ENCODE results near the gene CLDN5.

Gene CLDN5

DNA sequence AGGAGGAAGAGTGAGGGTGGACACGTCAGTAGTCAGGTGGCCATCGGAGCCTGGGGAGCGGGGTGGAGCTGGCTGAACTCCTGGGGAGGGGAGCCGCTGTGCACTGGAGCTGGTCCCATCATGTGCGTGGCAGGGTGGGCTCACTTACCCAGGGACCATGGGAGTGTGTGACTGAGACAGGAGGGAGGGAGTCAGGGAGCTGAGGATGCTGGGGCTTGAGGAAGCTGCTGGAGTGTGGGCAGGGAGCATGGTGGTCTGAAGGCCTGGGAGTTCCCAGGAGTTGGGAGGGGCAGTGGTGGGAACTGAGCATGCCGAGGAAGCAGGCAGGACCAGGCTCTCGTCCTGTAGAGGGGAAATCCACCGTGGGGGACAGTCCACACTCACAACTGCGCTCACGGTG, 18.0 kb downstream of the CLDN5 start:
- Histone ChIP-seq H3K4me3 (ENCODE audit: low read length) (no peak overlapping the region), H3K9ac (ENCODE audit: low read length) (no peak overlapping the region), H3K9me3 (ENCODE audit: control insufficient read depth, low read length) (no peaks in the 10 kb centered on the region), H3K36me3 (ENCODE audit: control insufficient read depth, insufficient read depth, low read length) (no peaks in the 10 kb centered on the region), H3K27me3 (ENCODE audit: control insufficient read depth, insufficient read depth, low read length) (no peaks in the 10 kb centered on the region), H3K4me1 (ENCODE audit: control insufficient read depth, insufficient read depth, low read length) (no peaks in the 10 kb centered on the region)

DNA sequence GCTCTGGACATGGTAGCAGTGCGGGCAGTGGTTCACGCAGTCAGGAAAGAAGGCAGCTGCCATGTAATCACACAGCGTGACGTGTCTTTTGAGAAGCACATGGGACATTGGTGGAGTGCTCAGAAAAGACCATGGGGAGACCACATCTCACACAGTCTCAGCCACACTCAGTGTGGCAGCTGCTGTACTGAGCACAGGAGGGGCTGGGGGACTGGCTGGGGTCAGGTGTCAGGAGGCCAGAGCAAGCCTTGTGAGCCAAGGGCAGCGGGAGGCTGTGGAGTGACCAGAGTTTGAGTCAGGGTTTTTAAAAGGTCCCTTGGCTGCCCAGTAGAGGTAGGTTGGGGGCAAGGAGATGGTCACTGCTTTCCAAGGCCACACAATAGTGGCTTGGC, 18.5 kb downstream of the CLDN5 start:
- no peaks in the 10 kb centered on the region for H3K27me3 ChIP-seq (ENCODE audit: control insufficient read depth, insufficient read depth, low read length)
- H3K4me3 ChIP-seq (ENCODE audit: low read length), result no peak overlapping the region
- H3K4me1 ChIP-seq (ENCODE audit: control insufficient read depth, insufficient read depth, low read length), result no peaks in the 10 kb centered on the region
- H3K36me3 ChIP-seq (ENCODE audit: control insufficient read depth, insufficient read depth, low read length), result no peaks in the 10 kb centered on the region
- H3K9ac ChIP-seq (ENCODE audit: low read length), result no peak overlapping the region
- no peaks in the 10 kb centered on the region for H3K9me3 ChIP-seq (ENCODE audit: control insufficient read depth, low read length)

DNA sequence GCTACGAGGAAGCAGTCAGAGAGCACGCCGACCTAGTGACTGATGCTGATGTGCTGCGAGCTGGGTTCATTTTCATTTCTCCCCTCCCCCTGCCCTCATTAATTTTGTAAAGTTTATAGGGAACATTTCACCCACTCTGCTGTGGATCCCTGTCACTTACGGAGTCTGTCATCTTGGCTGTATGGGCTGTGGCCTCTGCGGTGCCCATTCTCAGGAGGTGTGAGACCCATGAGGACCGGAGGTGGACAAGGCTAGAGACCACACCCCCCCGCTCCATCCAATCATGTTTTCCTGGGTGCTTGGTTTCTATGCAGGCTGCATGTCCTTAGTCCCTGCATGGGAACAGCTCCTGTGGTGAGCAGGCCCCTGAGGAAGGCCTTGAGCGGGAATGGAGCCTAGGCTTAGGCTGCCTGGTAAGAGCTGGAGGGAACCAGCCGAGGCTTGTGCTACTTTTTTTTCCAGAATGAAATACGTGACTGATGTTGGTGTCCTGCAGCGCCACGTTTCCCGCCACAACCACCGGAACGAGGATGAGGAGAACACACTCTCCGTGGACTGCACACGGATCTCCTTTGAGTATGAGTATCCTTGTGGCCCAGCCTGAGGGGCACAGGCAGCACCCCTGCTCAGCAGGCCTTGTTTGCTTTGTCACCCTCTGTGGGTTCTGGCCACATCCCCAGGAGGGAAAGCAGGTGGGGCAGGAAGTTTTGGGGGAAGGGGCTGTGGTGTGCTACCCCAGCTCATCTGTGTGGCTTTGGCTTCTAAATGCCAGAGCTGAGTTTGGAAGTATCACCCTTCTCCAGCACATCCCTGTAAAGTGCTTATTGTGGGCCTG, 19.1 kb downstream of the CLDN5 start:
- Histone ChIP-seq H3K27me3 (ENCODE audit: control insufficient read depth, insufficient read depth, low read length) (no peaks in the 10 kb centered on the region), H3K4me1 (ENCODE audit: control insufficient read depth, insufficient read depth, low read length) (no peaks in the 10 kb centered on the region), H3K9me3 (ENCODE audit: control insufficient read depth, low read length) (no peaks in the 10 kb centered on the region)

DNA sequence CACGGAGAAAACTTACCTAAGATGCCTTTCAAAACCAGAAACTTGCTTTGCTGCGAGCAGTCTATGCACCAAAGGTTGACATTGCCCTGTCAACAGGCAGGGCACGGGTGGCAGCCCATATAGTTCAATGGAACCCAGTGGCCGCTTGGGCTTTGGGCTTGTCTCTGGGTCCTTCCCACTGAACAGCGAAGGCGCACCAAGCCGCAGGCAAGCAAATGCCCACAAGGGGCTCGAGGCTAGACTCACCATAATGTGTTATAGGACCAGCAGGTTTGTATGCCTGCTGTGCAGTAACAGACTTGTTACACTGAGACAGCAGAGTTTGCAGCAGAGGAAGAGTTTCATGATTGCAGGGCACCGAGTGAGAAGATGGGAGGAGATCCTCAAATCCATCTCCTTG, 20.3 kb downstream of the CLDN5 start:
- H3K27me3 ChIP-seq (ENCODE audit: control insufficient read depth, insufficient read depth, low read length), result no peaks in the 10 kb centered on the region
- no peak overlapping the region for H3K9ac ChIP-seq (ENCODE audit: low read length)
- no peaks in the 10 kb centered on the region for H3K4me1 ChIP-seq (ENCODE audit: control insufficient read depth, insufficient read depth, low read length)
- no peaks in the 10 kb centered on the region for H3K36me3 ChIP-seq (ENCODE audit: control insufficient read depth, insufficient read depth, low read length)
- no peaks in the 10 kb centered on the region for H3K9me3 ChIP-seq (ENCODE audit: control insufficient read depth, low read length)
- no peak overlapping the region for H3K4me3 ChIP-seq (ENCODE audit: low read length)

More for the DNA sequence above, 19.1 kb downstream of the CLDN5 start:
- no peaks in the 10 kb centered on the region for H3K36me3 ChIP-seq (ENCODE audit: control insufficient read depth, insufficient read depth, low read length)
- H3K9ac ChIP-seq (ENCODE audit: low read length), result no peak overlapping the region
- no peak overlapping the region for H3K4me3 ChIP-seq (ENCODE audit: low read length)

DNA sequence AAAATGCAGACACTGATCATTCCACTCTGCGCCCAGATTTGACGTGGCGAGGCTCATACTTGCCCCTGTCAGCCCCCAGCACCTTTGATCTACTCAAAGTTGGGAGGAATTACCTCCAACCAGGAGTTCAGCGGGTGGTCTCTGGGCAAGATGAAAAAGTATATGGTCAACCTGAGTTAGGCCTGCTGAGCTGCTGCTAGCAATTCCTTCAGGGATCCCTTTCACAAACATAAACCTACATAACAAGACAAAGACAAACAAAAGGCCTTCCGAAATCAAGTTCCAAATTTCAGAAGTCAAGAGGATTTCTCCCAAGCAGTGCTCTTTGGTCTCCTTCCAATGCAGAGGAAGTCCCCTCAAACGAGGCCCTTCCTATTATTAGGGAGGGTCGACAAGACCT, 20.8 kb downstream of the CLDN5 start:
- Histone ChIP-seq H3K36me3 (ENCODE audit: control insufficient read depth, insufficient read depth, low read length) (no peaks in the 10 kb centered on the region), H3K9me3 (ENCODE audit: control insufficient read depth, low read length) (no peaks in the 10 kb centered on the region), H3K4me3 (ENCODE audit: low read length) (no peak overlapping the region), H3K9ac (ENCODE audit: low read length) (no peak overlapping the region), H3K4me1 (ENCODE audit: control insufficient read depth, insufficient read depth, low read length) (no peaks in the 10 kb centered on the region), H3K27me3 (ENCODE audit: control insufficient read depth, insufficient read depth, low read length) (no peaks in the 10 kb centered on the region)

DNA sequence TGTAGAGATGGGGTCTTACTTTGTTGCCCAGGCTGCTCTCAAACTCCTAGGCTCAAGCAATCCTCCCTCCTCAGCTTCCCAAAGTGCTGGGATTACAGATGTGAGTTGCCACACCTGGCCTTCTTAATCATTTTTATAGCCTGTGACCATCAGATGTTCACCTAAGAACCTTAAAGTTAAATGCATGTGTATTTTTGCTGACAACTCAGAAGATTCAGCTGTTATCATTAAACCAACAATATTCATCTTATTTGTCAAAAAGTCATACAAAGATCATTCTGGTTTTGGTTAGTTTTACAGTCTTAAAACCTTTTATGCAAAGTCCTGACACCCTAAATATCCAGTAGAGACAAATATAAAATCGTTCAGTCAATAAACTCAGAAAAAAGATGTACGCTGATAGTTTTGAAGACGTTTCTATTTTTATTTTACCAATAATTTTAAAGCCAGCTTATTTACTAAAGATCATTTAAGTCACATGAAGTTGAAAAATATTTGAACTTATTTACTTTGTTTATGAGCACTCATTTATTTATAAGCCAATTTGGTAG, 22.2 kb downstream of the CLDN5 start:
- Histone ChIP-seq H3K36me3 (ENCODE audit: control insufficient read depth, insufficient read depth, low read length) (no peaks in the 10 kb centered on the region), H3K4me1 (ENCODE audit: control insufficient read depth, insufficient read depth, low read length) (no peaks in the 10 kb centered on the region), H3K27me3 (ENCODE audit: control insufficient read depth, insufficient read depth, low read length) (no peaks in the 10 kb centered on the region), H3K9me3 (ENCODE audit: control insufficient read depth, low read length) (no peaks in the 10 kb centered on the region), H3K9ac (ENCODE audit: low read length) (no peak overlapping the region), H3K4me3 (ENCODE audit: low read length) (no peak overlapping the region)

DNA sequence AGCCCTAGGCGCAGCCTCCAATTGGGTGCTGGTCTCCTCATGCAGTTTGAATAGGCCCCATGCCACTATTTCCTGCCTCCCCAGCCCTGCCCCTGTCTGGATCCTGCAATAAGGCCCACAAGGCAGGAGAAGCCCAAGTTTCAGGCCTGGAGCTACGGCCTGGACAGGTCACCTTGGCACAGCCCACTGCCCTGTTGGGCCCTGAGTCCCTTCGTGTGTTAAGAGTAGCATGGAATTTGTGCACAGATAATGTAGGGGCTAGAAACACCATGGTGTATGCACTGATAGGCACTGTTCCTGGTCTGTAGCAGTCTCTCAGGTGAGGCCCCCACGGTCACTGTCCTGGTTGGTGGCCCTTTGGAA, 24.3 kb downstream of the CLDN5 start:
- H3K9me3 ChIP-seq (ENCODE audit: control insufficient read depth, low read length), result no peaks in the 10 kb centered on the region
- H3K9ac ChIP-seq (ENCODE audit: low read length), result no peak overlapping the region
- H3K36me3 ChIP-seq (ENCODE audit: control insufficient read depth, insufficient read depth, low read length), result no peaks in the 10 kb centered on the region
- H3K4me3 ChIP-seq (ENCODE audit: low read length), result no peak overlapping the region
- H3K4me1 ChIP-seq (ENCODE audit: control insufficient read depth, insufficient read depth, low read length), result no peaks in the 10 kb centered on the region
- no peaks in the 10 kb centered on the region for H3K27me3 ChIP-seq (ENCODE audit: control insufficient read depth, insufficient read depth, low read length)

DNA sequence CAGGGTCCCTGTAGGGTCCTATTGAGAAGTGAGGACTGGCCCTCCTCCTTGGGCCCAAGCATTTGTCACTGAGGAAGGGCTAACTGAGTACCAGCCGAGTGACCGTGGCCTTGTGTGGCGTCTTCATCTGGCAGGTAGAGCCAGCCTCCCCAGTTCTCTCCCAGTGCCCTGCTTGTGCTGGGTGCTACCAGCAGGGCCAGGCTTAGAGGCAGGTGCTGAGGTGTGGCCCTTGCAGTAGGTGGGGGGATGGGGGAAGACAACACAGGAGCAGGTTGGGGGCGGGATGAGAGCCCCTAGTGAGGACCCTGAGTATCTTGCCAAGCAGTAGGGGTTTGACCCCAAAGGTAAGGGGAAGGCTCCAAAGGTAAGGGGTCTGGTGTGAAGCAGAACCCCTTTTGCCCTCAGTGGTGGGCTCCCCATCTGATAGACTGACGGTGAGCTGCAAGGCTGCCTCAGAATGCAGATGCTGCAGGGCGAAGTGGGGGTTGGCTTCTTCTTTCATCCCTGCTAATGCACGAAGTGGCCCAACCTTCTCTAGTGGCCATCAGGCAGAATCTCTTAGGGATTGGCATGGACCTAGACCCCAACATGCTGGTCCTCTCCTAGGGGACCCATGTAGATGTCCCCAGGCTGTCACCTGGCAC, 24.9 kb downstream of the CLDN5 start:
- H3K9ac ChIP-seq (ENCODE audit: low read length), result no peak overlapping the region
- H3K27me3 ChIP-seq (ENCODE audit: control insufficient read depth, insufficient read depth, low read length), result no peaks in the 10 kb centered on the region
- H3K9me3 ChIP-seq (ENCODE audit: control insufficient read depth, low read length), result no peaks in the 10 kb centered on the region
- H3K4me1 ChIP-seq (ENCODE audit: control insufficient read depth, insufficient read depth, low read length), result no peaks in the 10 kb centered on the region
- no peak overlapping the region for H3K4me3 ChIP-seq (ENCODE audit: low read length)
- H3K36me3 ChIP-seq (ENCODE audit: control insufficient read depth, insufficient read depth, low read length), result no peaks in the 10 kb centered on the region

DNA sequence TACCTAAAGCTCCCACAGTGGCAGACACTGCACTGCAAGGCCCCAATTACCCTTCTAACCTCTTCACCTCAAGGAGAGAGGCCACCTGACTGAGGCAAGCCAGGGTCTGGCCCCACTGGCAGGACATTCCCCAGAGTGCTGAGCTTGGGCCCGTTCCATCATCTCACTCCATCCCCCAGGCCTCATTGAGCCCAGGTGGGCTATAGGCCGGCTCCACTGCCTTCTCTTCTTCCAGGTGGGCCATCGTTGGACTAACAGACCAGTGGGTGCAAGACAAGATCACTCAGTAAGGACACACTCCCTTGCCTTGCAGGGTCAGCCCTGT, 25.4 kb downstream of the CLDN5 start:
- Histone ChIP-seq H3K36me3 (ENCODE audit: control insufficient read depth, insufficient read depth, low read length) (no peaks in the 10 kb centered on the region), H3K27me3 (ENCODE audit: control insufficient read depth, insufficient read depth, low read length) (no peaks in the 10 kb centered on the region), H3K4me1 (ENCODE audit: control insufficient read depth, insufficient read depth, low read length) (no peaks in the 10 kb centered on the region), H3K9ac (ENCODE audit: low read length) (no peak overlapping the region), H3K9me3 (ENCODE audit: control insufficient read depth, low read length) (no peaks in the 10 kb centered on the region), H3K4me3 (ENCODE audit: low read length) (no peak overlapping the region)

DNA sequence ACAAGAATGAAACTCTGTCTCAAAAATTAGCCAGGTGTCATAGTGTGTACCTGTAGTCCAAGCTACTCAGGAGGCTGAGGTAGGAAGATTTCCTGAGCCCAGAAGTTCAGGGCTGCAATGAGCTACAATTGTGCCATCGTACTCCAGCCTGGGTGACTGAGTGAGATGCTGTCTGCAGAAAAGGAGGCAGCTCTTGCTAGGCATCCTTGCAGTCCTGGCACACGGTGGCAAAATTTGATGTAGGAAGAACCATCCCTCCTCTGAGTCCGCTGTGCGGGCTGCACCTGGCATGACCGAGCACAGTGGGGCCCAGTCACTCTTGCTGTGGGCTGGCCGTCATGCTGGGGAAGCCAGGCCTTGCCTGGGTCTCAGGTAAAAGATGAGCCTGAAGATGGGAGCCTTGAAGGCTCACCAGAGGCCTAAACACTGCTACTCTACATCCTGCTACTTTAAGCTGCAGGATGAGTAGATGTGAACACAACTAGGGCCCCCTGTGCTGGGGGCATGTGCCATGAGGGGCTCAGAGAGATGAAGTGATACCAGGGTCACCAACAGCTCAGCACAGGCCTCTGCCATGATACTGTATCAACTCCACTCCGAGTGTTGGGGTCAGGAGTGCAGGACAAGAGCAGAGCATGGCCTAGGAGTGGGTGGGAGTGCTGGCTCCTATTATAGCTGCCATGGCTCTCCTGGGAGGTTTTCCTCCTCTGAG, 25.9 kb downstream of the CLDN5 start:
- Histone ChIP-seq H3K9me3 (ENCODE audit: control insufficient read depth, low read length) (no peaks in the 10 kb centered on the region), H3K27me3 (ENCODE audit: control insufficient read depth, insufficient read depth, low read length) (no peaks in the 10 kb centered on the region), H3K9ac (ENCODE audit: low read length) (no peak overlapping the region), H3K36me3 (ENCODE audit: control insufficient read depth, insufficient read depth, low read length) (no peaks in the 10 kb centered on the region), H3K4me1 (ENCODE audit: control insufficient read depth, insufficient read depth, low read length) (no peaks in the 10 kb centered on the region), H3K4me3 (ENCODE audit: low read length) (no peak overlapping the region)

DNA sequence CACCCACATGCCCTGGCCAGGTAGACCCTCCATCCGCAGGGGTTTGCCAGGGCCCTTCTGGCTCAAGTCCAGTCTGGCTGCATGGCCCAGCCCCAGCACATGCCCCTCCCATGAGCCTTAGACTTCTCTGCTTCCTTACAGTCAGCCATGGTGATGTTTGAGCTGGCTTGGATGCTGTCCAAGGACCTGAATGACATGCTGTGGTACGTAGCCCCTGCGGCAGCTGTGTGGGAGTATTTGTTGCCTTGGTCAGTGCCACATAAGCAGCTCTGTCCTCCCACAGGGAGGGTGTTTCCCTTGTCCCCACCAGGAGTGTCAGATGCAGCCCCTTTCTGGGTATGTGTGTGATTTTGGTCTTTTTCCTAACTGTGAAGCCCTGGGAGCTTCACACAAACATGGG, 27.0 kb downstream of the CLDN5 start:
- H3K4me1 ChIP-seq (ENCODE audit: control insufficient read depth, insufficient read depth, low read length), result no peaks in the 10 kb centered on the region
- no peaks in the 10 kb centered on the region for H3K9me3 ChIP-seq (ENCODE audit: control insufficient read depth, low read length)
- H3K27me3 ChIP-seq (ENCODE audit: control insufficient read depth, insufficient read depth, low read length), result no peaks in the 10 kb centered on the region
- no peak overlapping the region for H3K9ac ChIP-seq (ENCODE audit: low read length)
- no peaks in the 10 kb centered on the region for H3K36me3 ChIP-seq (ENCODE audit: control insufficient read depth, insufficient read depth, low read length)
- H3K4me3 ChIP-seq (ENCODE audit: low read length), result no peak overlapping the region

DNA sequence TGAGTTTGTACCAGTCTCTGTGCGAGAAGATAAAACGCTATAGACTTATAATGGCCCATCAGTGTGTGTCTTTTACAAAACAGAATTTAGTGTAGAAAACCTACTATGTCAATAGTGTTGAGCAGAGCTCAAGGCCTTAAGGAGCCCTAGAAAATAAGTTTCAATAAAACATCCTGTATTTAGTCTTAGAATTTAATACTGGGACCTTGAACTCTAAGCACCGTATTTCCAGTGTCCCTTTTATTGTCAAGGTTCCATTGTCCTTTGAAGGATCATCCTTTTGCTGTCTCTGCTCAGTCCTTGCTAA, 27.9 kb downstream of the CLDN5 start:
- Histone ChIP-seq H3K36me3 (ENCODE audit: control insufficient read depth, insufficient read depth, low read length) (no peaks in the 10 kb centered on the region), H3K4me1 (ENCODE audit: control insufficient read depth, insufficient read depth, low read length) (no peaks in the 10 kb centered on the region), H3K4me3 (ENCODE audit: low read length) (no peak overlapping the region), H3K9ac (ENCODE audit: low read length) (no peak overlapping the region), H3K27me3 (ENCODE audit: control insufficient read depth, insufficient read depth, low read length) (no peaks in the 10 kb centered on the region), H3K9me3 (ENCODE audit: control insufficient read depth, low read length) (no peaks in the 10 kb centered on the region)
